GM21619 (cell line): ENCODE results near the gene RESP18.
"Not testable (repeated sequence)": the region's sequence is repeated elsewhere in the genome, so short reads cannot be mapped to it uniquely, and the experiment has no call there.

Experiments used
- ATAC-seq: cut with Tn5 transposase; IDR thresholded peaks from one replicate; pipeline ENCODE4 v1.9.1; 2021; ENCODE audit not compliant: unreplicated experiment

RESP18 gene

DNA sequence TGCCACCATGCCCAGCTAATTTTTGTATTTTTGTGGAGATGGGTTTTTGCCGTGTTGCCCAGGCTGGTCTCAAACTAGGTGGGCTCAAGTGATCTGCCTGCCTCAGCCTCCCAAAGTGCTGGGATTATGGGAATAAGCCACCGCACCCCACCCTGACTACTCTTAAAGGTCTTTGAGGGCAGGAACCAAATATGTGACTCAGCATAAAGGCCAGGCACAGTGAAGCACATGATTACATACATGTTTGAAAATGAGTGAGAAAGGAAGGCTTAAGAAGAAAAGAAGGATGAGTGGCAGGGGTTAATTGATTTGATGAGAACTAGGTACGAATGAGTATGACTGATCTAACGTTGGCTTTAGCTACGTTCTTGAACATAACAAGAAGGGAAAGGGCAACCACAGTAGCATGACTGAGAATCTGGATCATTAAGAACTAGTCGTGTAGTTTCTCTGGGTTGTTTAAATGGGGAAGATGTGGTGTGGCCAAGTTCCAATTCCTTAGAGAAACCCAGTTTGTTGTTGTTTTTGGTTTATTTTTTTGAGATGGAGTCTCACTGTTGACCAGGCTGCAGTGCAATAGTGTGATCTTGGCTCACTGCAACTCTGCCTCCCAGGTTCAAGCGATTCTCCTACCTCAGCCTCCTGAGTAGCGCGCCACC lies 6.8 kb downstream of the RESP18 start:
- no peak for ATAC-seq

DNA sequence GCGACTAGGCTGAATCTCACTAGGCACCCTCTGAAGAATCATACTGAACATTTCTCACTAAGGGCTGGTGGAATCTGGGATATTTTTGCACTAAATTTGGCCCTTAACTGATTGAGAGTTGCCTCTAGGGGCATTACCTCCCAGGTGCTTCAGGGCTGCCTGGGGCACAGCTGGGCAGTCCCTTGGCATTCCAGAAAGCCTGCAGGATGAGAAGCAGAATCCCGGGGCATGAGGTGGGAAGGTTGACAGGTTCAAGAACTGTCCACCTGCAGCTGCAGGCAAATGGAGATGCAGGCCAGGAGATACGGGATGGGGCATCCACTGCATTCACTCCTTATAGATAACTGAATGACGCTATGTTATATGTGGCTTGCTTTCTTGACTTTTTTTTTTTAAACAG lies 7.4 kb downstream of the RESP18 start:
- ATAC-seq, result no peak

DNA sequence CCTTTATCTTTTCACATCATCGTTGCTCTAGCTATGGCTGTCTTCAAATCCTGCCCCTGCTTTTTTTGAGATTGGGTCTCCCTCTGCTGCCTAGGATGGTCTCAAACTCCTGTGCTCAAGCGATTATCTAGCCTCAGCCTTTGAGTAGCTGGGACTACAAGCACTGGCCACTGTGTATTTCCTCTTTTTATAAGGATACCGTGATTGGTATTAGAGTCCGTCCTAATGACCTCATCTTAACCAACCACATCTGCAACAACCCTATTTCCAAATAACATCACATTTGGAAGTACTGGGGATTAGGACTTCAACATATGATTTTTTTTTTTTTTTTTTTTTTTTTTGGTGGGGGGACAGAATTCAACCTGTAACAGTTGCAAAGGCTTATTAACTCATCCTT lies 9.1 kb downstream of the RESP18 start:
- ATAC-seq, result no peak

DNA sequence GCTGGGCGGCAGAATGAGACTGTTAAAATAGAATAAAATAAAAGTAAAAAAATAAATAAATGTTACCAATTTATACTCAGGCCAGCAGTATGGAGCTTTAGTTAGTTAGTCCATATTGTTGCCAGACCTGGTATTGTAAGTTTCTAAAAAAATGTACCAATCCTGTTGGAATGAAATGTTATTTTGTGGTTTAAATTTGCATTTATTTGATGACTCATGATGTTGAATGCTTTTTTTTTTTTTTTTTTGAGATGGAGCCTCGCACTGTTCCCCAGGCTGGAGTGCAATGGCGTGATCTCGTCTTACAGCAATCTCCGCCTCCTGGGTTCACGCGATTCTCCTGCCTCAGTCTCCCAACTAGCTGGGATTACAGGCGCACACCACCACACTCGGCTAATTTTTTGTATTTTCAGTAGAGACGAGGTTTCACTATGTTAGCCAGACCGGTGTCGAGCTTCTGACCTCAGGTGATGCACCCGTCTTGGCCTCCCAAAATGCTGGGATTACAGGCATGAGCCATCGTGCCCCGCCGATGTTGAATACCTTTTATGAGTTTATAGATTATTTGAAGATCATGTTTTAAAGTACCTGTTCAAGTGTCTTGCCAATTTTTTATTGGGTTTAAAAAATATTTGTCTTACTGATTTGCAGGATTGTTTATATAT lies 17.6 kb downstream of the RESP18 start:
- ATAC-seq, result no peak

DNA sequence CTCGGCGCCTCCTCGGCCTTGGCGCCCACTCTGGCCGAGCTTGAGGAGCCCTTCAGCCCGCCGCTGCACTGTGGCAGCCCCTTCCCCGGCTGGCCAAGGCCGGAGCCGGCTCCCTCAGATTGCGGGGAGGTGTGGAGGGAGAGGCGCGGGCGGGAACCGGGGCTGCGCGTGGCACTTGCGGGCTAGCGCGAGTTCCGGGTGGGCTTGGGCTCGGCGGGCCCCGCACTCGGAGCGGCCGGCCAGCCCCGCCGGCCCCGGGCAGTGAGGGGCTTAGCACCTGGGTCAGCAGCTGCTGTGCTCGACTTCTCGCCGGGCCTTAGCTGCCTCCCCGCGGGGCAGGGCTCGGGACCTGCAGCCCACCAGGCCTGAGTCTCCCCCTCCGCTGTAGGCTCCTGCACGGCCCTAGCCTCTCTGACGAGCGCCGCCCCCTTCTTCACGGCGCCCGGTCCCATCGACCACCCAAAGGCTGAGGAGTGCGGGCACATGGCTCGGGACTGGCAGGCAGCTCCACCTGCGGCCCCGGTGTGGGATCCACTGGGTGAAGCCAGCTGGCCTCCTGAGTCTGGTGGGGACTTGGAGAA lies 19.8 kb downstream of the RESP18 start:
- ATAC-seq, result not testable (repeated sequence)

DNA sequence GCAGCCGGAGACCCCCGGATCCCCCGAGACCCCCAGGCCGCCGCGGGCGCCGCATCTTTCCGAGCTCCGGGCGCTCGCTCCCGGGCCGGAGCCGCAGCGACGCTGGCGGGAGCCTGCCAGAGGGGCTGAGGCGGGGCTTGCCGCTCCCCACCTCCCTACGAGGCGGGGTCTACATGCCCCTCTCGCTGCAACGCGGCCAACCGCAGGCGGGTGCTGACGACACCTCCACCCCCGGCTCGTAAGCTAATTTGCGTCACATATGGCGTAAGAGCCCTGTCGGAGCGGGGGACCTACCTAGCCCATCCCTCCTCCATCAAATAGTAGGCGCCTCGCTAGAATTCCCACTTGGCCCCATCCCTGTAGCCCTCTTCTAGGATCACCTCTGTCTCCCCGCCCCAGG lies 23.3 kb downstream of the RESP18 start, which contains the start of gene PTPRN:
TSS of gene PTPRN (minus strand) at position 124 of the 400 bp plus-strand sequence. CDS start at position 55, 69 bp downstream.
- no peak for ATAC-seq

DNA sequence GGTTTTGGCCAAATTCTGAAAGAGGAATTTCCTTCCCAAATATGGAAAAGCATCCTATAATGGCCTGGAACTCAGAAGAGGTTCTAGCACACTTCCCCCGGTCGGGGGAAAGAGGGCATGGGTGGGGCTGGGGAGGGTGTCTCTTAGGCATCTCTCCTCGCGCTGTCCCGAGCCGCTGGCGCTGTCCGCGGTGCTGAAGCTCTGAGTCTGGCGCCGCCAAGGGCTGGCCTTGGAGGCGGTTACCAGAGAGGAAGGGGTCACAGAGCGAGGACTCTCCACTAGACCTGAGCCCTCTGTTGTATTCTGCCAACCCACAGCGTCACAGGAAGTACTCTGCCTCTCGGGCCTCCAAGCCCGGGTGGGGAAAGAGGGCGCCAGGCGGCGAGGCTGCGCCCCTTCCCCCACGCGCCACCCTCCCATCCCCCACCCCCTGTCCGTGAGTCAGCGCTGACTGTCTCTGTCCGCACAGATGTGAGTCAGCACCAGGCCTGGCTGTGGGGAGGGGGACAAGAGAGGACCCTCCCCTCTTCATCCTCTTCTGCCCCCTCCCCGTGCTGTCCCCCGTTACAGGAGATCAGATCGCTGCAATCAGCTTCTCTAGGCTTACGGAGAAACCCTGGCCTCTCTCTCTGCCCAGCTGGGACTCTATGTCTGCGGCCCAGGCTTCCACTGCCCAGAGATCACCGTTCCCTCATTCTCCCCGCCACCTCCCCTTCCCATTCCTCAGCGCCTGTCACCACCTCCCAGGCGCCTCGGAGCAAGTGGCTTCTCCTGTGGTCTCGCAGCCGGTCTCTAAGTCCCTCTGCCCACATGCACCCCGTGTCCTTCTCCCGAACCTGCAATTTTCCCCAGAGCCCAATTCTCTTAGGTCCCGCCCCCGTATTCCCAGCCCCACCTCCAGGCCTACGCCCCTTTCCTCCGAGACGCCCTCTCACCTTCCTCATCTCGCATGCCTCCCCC lies 24.1 kb downstream of the RESP18 start:
- no peak for ATAC-seq

DNA sequence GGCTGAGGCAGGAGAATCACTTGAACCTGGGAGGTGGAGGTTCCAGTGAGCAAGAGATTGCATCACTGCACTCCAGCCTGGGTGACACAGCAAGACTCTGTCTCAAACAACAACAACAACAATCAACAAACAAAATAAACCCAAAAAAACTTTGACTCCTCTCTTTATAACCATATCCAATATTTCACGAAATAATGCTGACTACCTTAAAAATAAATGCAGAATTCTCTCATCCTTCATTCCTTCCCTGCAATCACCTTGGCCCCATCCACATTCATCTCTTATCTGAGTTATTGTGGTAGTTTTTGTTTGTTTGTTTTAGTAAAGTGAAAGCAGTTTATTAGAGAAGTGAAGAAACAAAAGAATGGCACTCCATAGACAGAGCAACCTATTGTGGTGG lies 26.5 kb downstream of the RESP18 start:
- ATAC-seq, result no peak

DNA sequence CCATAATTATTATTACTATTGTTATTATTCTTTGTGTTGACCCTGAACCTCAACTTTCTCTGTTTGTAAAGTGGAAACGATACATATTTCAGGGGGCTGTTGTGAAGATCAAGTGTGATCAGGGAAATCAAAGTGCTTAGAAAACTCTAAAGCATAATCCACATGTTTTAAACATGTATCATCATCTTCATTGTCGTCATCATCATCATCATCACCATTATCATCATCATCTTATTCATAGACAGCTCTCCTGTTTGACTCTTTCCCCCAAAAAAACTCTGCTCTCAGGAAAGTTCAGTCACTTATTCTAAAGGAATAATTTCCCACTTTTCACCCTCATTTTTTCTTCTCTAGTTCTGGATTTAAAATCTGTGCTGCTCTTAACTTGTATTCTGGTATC lies 28.3 kb downstream of the RESP18 start:
- ATAC-seq, result no peak

DNA sequence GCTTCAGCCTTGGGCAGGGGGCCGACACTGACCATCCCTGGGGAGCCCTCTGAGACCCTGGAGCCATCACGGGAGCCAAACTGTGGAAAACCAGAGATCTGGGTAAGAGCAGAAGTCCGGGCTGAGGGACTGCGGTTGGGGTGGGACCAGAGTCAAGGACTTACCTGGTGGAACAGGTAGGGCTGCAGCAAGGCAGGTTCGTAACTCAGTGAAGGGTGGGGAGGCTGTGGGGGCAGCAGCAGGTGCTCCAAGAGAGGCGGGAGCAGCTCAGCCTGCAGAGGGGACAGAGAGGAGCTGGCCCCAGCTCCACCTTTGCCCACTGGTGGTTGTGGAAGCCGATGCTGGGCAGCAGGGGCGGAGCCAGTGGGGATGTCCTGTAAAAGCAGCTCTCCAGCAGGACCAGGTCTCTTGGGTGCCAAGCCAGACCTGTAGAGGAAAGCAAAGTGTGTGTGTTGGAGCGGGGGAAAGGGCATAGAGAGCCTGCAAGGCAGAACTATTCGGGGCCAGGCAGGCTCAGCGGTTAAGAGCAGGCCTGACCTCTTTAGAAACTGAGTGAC lies 30.1 kb downstream of the RESP18 start:
- ATAC-seq, result no peak

DNA sequence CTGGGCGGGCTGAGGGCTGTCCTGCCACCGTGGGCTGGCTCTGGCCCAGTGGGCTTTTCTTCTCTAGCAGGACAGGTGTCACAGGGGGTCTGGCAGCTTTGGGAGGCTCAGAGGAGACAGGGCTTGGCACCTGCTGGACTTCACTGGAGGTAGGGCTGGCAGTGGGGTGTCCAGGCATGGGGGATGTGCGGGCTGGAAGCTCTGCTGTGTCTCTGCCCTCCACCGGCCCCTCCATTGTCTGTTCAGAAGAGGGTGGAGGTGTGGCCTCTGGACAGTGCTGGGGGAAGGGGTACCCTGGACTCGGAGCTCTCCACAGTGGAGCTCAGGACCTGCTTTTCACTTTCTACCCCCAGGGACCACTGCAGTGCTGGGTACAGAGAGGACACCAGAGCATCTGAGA lies 32.5 kb downstream of the RESP18 start:
- ATAC-seq, result no peak

DNA sequence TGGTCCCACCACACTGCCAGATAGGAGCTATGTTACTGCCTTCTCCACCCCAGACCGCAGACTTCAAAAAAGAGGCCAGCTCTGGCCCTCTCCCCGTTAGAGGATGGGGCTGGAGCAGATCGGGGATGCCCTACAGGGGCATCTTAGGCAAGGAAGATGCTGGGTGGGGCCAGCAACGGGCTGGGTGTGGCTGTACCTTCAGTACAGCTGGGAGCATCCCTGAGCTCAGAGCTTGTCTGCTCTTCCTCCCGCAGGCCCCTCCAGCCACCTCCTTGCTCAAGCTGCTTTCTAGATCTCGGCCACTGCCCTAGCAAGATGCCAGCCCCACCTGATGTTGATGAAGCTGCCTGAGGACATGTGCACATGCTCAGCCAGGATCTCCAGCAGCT lies 33.2 kb downstream of the RESP18 start:
- no peak for ATAC-seq

DNA sequence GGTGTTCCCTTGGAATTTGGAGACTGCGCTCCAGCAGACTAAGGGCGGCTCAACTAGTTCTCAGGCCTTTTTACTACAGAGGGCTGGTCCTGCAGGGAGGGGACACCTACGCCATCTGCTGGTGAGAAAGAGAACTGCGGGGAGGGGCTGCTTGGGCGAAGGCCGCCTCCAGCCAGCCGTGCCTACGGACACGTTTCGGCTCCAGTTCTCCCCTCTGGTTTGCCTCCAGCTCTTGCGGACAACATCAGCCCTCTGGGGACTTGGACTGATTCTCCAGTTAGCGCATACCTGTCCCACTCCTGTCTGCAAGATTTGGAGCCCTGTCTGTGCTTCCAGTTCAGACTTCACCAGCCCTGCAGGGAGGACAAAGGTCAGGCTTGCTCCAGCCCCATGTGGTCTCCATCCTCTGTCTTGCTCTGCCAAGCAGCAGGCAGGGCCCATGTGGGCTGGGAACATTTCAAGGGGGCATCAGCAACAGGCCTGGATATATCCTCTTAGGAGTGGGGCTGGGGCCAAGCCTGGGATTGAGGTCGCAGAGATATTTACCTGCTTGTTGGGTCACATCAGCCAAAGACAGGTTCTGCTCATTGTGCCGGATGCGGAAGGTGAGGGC lies 33.7 kb downstream of the RESP18 start:
- peak; percentile 58 for ATAC-seq

DNA sequence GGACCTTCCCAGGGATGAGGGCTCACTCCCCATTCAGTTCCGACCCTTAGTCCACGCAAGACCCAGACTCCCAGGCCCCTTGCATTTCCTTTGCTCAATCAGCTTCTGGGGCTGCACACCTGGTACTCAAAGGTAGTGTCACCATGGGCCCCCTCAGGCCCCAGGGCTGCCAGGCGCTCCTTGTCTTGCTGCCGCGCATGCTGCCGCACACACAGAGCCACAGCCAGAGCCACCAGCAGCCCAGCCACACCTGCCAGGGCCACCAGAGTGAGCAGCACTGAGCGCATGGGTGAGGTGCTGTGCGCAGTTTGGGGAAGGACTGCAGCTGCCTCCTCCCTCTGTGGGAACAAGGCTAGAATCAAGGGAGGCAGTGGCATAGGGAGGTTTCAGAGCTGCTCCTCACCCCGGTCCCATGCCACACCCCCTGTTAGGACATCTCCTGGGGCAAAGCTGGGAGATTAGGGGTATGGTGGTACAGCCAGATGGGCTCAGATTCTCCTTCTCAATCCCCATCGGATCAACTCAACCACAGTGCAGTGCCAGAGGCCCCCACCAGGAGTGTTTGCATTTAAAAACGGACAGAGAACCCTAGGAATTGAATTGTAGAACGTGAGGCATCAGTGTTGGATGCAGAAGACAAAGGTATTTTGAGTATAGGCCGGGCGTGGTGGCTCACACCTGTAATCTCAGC lies 34.6 kb downstream of the RESP18 start:
- ATAC-seq, result no peak

DNA sequence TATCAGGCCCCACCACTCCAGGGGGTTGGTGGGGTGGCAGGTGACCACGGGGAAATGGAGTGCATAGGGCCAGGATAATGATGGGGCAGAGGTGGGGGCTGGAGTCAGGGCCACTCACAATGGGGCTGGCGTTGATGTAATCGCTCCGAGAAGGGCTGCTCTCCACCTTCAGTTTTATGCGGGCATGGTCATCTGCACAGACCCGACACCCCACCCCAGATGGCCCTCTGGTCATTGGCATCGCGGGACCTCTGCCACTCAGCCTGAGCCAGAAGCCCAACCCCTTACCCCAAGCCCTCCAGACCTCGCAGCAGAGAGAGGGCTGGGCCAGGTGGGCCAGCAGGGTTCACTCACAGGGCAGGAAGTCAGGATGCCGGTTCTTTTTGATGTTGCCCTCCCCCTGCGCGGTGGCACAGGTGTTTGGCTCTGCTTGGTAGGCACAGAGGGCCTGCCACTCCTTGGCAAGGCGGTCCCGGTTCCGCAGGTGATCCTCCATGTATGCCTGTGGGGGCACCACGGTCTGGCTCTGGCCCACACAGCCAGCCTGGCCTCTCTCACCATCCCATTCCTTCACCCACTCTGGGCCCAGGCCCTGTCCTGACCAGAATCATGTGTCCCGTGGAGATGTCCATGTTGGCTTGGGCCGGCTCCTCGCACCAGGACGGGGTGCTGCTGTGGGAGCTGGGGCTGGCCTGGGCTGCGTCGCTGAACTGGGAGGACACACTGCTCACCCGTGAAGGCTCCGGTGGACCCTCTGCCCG lies 35.7 kb downstream of the RESP18 start:
- no peak for ATAC-seq

DNA sequence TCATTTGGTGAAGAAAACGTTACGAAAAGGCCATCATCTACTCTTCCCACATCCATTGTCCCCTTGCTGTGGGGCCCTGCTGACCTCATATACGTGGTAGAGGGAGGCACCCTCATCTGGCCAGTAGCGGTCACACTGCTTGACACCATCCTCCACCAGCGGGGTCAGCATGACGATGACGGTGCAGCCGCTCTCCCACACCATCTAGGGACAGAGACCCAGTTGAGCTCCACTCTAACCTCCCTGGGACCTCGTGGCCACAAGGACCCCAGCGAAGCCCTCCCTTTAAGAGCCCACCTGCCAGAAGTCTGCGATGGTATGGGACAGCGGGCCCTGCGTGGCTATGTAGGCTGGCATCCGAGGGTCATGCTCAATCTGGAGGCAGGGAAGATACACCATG lies 36.4 kb downstream of the RESP18 start:
- ATAC-seq, result no peak

DNA sequence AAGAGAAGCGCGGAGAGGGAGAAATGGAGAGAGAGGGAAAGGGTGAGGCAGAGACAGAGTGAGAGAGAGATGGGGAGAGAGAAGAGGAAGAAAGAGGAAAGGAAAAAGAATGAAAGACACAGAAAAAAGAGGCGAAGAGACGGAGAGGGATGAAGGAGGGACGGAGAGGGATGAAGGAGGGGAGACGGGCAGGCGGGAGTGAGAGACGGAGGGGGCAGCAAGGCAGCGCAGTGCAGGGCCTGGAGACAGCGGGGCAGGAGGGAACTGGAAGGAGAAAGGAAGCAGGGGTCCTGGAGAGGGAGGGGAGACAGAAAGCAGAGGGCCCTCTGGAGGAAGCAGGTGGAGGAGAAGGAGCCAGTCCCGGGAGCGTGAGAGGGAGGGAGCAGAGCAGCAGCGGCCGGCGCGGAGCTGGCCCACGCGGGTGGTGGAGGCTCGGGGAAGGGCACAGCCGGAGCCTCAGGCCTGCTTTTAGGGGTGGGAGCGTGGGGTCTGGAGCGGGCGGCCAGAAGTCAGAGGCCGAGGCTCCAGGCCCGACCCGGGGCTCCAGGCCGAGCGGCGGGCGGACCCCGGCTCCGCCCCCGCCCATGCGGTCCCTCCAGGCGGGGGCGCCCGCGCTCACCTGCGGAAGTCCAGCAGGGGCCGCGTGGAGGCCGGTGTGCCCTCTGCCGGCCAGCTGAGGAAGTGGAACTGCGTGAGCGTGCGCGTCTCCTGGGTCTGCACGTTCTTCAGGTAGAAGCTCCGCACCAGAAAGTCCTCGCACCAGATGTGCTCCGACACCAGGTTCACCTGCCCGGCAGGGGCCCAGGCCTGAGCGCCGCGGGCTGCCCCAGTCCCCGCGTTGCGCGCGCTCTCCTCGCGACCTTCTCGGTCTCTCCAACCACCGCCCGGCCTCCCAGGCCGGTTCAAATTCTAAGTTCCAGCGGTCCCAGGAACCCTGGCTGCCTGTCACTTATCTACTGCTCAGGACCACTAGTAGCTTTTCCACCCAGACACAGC lies 37.9 kb downstream of the RESP18 start:
- peak; percentile 89 for ATAC-seq

DNA sequence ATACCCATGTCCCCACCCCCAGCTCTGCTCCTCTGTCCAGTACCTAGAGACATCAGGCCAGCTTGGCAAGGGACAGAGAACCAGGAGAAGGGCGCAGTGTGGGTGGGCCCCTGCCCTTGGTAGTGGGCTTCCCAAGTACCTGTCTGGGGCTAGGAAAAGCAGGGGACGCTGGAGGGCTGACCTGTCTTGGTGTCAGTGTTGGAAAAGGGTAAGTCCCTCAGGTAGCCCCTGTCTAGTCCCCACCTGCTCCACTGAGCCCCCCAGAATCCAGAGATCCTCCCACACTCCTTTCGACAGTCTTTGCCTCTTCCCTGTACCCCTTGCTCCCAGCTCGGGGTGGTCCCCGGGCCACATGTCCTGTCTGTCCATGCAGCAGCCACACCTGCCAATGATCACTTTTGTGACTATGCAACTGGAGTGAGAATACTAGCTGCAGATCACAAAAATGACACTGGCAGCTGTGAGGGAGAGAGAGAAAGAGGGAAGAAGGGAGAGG lies 38.8 kb downstream of the RESP18 start:
- ATAC-seq, result no peak
